ENCODE measurements around the gene MRPL18.
A peak's percentile ranks its signal among the peaks of the same experiment; 100 is the strongest.
"Not testable (repeated sequence)": the region's sequence is repeated elsewhere in the genome, so short reads cannot be mapped to it uniquely, and the experiment has no call there.

MRPL18 gene

DNA sequence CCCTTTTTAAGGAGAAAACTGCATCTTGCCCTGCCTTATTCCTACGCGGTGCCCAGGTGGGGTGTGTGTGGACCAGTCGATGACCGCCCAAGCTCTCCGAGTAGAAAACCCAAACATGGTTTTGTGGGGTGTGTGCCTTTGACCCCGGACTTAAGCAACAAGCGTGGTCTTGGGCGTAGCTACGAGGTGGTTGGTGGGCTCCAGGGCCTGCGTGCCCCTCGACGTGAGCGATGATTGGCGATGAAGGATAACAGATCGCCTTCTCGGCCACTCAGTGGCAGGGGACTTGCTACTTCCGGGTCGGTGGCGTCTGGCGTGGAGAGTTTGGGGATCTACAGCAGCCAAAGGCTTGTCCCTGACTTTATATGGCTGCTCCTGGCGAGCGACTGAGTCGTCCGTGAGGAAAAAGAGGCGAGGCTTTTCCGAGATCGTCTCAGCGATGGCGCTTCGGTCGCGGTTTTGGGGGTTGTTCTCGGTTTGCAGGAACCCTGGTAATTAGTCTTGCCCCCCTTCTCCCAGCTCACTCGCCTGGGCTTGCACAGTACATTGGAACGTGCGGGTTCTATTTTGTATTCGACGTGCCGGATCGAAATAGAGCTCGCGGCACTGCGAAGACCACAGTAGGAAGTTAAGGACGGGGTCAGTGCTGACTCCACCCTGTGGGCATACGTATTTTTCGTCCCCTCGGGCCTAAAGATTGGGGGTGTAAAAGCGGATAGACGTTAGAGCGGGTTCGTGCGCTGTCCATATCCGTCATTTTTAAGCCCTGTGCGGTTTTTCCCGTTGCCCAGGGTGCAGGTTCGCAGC is at the start of gene MRPL18:
TSS of gene MRPL18 (plus strand) at position 319 of the 807 bp plus-strand sequence. CDS start at position 440, 121 bp downstream.
- peak; percentile 86 for DNase-seq (ENCODE audit: low read depth)

GRCh38 chr6:159742165-159742564 is 48.1 kb upstream of the MRPL18 start:
- DNase-seq (ENCODE audit: low read depth) = no peak

DNA sequence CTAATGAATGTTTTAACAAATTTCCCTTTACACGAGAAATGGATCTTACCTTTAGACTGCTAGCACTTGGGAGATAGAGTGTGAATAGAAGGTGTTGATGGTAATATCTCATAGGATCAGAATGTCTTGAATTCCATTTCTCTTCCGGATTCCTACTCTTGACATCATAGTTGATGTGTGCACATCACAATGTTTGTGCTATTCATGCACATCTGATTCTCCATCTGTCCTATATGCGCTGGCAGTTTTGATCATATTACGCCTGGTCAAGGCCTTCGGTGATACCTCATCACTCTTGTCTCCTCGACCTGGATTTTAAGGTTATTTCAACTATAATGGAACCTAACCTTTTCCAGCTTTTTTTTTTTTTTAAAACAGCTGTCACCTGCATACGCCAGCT is 45.2 kb upstream of the MRPL18 start:
- no peak for DNase-seq (ENCODE audit: low read depth)

DNA sequence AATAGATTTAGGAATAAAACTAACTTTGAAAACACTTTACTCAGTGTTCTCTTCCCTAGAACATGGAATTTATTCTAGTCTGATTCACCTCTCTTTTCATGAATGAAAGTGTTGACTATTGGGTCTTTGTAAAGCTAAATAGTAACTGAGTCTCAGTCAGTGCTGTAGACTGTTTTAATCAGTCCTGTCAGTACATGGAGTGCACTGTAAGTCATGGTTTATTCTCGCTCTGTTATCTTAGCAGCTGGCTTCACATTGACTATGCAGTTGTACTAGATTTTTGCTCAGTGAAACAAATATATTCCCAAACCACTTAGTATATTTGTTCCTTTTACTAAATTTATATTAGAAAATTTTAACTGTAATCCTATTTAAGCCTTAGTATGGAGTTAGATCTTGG is 43.5 kb upstream of the MRPL18 start:
- no peak for DNase-seq (ENCODE audit: low read depth)

DNA sequence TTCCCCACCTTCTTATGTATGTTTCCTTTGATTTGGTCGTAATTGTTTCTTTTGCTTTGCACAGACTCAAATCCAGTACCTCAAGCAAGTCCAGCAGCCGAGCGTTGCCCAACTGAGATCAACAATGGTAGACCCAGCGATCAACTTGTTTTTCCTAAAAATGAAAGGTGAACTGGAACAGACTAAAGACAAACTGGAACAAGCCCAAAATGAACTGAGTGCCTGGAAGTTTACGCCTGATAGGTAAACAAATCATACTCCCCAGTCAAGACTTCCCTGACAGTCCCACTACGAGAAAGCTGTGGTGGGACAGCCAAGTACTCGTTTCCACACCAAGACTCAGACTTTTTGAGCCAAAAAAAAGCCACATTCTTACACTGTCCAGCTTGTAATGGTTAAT is 42.1 kb upstream of the MRPL18 start:
- not testable (repeated sequence) for DNase-seq (ENCODE audit: low read depth)

DNA sequence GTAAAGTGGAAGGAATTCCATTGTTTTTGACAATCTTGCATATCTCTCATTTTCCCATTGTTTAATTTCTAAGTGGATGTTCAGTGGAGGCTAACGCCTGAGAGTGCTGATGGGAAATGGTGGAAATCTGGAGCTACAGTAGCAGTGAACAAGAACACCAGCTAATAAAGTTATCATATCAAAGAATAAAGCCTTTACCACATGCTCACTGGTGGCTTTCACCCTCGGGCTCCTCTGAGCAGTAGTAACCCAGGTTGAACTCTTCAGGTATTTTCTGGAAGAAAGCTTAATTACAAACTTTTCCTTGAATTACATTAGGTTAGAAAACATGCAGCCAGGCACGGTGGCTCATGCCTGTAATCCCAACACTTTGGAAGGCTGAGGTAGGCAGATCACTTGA is 38.8 kb upstream of the MRPL18 start:
- DNase-seq (ENCODE audit: low read depth) = no peak

GRCh38 chr6:159753081-159753872 is 37.0 kb upstream of the MRPL18 start:
- DNase-seq (ENCODE audit: low read depth) = no peak

DNA sequence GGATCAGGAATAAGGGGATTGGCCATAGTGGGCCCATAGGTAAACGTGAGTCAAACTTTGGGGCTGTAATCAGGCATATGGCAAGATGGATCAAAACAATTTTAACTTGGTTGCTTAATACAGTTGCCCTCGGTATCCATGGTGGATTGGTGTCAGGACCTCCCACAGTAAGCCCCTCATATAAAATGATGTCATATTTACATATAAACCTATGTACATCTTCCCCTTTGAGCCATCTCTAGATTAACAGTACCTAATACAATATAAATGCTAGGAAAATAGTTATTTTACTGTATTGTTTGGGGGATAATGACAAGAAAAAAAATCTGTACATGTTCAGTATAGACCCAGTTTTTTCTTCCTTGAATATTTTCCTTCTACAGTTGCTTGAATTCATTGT is 35.9 kb upstream of the MRPL18 start:
- no peak for DNase-seq (ENCODE audit: low read depth)

- no peak for DNase-seq (ENCODE audit: low read depth)
Observed at GRCh38 chr6:159754959-159755914, 35.0 kb upstream of the MRPL18 start.

DNA sequence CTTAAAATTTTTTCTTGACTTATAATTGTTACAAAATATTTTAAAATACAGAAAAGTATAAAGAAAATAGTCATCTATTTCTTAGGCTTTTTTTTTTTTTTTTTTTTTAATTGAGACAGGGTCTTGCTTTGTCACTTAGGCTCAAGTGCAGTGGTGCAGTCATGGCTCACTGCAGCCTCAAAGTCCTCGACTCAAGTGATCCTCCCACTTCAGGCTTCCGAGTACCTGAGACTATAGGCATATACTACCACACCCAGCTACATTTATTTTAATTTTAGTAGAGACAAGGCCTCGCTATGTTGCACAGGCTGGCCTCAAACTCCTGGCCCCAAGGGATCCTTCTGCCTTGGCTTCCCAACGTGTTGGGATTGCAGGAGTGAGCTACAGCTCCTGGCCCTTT is 33.8 kb upstream of the MRPL18 start:
- DNase-seq (ENCODE audit: low read depth) = no peak

GRCh38 chr6:159758031-159759001 is 32.0 kb upstream of the MRPL18 start:
- no peak for DNase-seq (ENCODE audit: low read depth)

DNA sequence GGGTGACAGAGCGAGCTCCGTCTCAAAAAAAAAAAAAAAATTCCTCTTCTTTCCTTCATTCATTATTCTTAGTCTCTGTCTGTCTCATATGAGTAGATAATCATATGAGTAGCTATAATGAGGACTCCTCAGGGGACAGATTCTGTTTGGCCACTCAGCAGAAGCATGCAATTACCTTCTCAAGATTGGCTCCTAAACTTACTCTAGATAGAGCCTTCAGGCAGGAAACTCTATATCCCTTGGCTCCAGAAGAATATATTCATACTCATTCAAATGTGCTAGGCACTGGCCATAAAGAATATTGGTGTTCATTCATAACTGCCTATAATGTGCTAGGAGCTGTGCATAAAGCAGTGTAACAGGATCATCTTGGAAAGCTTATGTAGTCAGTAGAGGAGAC is 30.6 kb upstream of the MRPL18 start:
- no peak for DNase-seq (ENCODE audit: low read depth)

DNA sequence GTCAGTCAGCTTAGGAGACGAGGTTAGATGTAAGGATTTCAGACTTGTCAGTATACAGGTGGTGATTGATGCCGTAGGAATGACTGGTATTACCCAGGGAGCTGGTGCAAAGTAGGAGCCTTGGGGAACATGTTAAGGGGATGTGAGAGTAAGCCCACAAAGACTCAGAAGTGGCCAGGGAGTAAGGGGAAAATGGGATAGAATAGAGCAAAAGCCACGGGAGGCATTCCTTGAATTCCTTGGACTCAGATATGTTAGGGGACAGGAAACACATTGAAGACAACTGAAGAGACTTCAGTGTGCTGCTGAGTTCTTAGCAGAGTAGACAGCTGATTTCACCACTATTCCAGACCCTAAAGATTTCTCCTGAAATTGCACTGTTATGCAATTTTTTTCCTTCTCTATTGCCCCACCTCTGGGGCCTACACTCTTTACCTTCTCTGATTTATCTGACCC is 29.6 kb upstream of the MRPL18 start:
- DNase-seq (ENCODE audit: low read depth) = no peak

- DNase-seq (ENCODE audit: low read depth) = peak; percentile 9
Observed at GRCh38 chr6:159761129-159761872, 29.0 kb upstream of the MRPL18 start.

GRCh38 chr6:159761873-159762680 is 28.2 kb upstream of the MRPL18 start, which contains the start of gene ACAT2:
ACAT2 (plus strand) TSS chr6:159762045; CDS start chr6:159762088, 43 bp downstream.
- peak; percentile 89 for DNase-seq (ENCODE audit: low read depth)

DNA sequence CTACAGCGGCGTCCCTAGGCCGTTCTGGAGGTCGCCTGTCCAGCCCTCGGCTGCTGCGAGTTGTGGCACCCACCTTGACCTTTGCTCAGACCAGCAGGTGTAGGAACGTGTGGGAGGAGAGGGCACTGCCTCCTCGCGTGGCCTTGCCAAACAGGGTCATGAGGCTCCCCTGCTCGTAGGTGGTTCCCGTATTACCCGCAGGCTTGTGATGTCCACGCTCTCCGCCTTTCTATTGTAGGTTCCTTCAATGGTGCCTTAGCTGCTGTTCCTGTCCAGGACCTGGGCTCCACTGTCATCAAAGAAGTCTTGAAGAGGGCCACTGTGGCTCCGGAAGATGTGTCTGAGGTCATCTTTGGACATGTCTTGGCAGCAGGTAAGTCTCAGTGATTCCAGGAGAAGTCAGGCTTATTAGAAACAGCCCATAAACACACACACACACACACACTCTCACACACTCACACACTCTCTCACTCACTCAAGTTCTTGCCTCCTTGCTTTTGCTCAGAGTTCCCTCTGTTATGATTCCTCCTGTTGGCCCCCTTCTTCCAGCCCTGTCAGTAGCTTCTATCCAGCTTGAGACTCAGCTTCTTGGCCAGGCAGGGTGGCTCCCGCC is 27.5 kb upstream of the MRPL18 start:
- DNase-seq (ENCODE audit: low read depth) = no peak

GRCh38 chr6:159766906-159767305 is 23.4 kb upstream of the MRPL18 start:
- DNase-seq (ENCODE audit: low read depth) = no peak

DNA sequence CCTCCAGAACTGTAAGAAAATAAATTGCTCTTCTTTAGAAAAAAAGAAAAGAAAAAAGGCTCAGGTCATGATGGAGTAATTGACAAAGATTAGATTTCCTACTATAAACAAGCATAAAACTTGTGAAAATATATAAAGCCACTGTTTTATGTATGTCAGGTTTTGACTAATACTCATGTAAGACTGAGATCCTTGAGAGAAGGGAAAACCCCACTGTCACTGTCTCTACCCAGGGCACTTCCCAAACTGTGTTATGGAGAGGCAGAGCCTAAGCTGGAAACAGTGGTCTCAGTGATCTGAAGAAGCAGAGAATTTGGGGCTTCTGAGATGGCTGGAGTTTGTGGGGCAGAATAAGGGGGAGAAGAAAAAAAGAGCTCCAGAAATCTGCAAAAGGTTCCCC is 20.8 kb upstream of the MRPL18 start:
- no peak for DNase-seq (ENCODE audit: low read depth)

GRCh38 chr6:159772196-159772595 is 18.1 kb upstream of the MRPL18 start:
- no peak for DNase-seq (ENCODE audit: low read depth)
